GM12873 (cell line): ENCODE results near the gene PRM3.
A peak's percentile ranks its signal among the peaks of the same experiment; 100 is the strongest.

Experiments
- TF ChIP-seq, protein P1 (sequence below): IDR thresholded peaks from 2 replicates; pipeline ENCODE4 v1.5.1; 2012; ENCODE audit warnings: low read depth, mild to moderate bottlenecking, moderate library complexity, low read length, control low read depth; ENCODE audit not compliant: insufficient read depth; ENCODE audit errors: missing control alignments

Gene PRM3

DNA sequence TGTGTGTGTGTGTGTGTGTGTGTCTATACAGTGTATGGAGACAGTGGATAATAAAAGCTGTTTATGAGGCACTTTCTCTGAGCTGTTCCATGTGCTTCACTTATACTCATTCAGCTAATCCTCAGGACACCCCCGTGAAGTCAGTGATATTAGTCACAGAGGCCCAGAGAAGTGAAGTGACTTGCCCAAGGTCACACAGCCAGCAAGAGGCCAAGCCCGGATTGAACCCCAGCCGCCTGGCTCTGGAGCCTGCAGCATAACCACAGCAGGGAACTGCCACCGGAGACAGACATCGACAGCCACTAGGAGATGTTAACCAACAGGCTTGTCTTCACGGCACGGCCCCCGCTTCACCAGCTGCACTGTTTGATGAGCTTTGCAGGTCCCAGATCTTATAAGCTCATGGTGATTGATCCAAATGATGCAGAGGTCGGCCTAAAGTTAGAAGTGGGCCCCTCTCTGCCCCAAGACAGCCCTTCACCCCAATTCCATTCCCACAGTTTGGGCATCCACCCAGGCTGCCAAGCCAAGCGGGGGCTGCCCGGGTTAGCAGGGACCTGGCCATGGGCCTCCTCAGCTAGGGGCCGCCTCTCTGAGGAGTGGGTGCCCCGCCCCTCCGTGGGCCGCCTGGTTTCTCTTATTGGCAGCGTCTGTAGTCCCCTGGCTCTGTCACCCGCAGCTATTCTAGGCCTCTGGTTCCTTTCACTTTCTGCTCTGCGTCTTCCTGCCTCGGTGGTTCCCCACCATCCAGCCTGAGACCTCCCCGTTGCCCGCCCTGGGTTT, 48.3 kb downstream of the PRM3 start:
- TF ChIP-seq, protein P1, sequence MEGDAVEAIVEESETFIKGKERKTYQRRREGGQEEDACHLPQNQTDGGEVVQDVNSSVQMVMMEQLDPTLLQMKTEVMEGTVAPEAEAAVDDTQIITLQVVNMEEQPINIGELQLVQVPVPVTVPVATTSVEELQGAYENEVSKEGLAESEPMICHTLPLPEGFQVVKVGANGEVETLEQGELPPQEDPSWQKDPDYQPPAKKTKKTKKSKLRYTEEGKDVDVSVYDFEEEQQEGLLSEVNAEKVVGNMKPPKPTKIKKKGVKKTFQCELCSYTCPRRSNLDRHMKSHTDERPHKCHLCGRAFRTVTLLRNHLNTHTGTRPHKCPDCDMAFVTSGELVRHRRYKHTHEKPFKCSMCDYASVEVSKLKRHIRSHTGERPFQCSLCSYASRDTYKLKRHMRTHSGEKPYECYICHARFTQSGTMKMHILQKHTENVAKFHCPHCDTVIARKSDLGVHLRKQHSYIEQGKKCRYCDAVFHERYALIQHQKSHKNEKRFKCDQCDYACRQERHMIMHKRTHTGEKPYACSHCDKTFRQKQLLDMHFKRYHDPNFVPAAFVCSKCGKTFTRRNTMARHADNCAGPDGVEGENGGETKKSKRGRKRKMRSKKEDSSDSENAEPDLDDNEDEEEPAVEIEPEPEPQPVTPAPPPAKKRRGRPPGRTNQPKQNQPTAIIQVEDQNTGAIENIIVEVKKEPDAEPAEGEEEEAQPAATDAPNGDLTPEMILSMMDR = peak; percentile 17

DNA sequence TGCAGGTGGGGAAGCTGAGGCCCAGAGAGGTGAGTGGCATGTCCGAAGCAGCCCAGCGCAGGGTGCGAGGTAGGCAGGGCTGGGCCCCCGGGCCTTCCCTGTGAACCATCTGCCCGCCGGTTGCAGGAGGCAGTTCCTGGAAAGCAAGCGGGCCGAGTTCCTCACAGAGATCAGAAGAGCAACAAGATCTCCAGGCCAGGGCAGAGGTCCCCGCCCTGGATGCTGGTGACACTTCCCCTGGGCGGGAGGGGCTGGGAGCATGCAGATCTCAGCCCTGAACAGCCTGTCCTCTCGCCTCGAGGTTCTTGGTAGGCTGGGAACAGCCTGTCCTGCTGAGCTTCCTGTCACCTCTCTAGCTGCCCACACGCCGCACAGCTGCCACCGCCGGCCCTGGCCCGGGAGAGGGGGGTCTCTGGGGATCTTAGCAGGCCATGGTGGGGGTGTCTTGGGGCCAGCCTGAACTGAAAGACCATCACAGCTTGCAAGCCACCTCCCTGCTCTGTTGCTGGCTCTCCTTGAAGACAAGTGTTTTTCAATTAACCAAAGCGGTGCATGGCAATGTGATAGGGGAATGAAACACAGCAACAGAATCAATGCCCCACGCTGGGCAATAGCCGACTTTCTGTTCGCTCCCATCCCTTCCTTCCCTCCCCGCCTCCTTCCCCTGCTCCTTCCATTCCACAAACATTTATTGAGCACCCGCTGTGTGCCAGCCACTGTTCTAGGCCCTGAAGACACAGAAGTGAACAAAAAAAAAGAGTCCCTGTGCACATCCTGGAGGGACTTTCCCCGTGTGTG, 49.1 kb downstream of the PRM3 start:
- TF ChIP-seq, protein P1 = no peak
